ENCODE results near the gene UTY.

GRCh38 chrY:13337934-13338333 is 141.9 kb downstream of the UTY start:
- no peak for TF ChIP-seq CTCF (IDR thresholded peaks at IDR 0.05)
- TF ChIP-seq POLR2A (IDR thresholded peaks at IDR 0.05), result no peak

All from right lobe of liver (tissue), 4 donors.